Measurements from ENCODE around the gene HS3ST3A1. TPM values are rescaled to one million over a fixed set of nuclear protein-coding genes. Genes with fewer than 3 reads are reported as not detected.
"Not testable (repeated sequence)": the region's sequence is repeated elsewhere in the genome, so short reads cannot be mapped to it uniquely, and the experiment has no call there.

Gene HS3ST3A1
- total RNA-seq, 2 experiments from 2014 or later = 0.22 to 1.2 TPM

DNA sequence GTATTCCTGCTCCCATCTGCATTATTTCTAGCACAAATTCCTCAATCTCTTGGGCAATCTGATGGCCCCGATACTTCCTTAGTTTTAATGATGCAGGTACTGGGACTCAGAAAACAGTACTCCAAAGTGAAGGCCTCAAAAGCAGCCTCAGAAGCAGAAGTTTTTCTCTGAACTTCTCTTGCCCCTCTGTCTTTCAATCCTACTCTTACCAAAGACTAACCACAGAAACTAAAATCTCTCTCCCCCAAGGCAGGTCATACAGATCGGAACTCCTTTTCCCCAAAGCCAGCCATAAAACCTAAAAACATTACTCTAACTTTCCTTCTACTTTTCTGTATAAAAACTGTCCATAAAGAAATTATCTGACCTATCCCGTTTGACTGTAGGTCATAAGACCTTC lies 103.5 kb downstream of the HS3ST3A1 start:
- H3K27me3 Mint-ChIP-seq = no peaks in the 10 kb centered on the region
- ChIA-PET CTCF (no interaction called here), POLR2A (no interaction called here)

DNA sequence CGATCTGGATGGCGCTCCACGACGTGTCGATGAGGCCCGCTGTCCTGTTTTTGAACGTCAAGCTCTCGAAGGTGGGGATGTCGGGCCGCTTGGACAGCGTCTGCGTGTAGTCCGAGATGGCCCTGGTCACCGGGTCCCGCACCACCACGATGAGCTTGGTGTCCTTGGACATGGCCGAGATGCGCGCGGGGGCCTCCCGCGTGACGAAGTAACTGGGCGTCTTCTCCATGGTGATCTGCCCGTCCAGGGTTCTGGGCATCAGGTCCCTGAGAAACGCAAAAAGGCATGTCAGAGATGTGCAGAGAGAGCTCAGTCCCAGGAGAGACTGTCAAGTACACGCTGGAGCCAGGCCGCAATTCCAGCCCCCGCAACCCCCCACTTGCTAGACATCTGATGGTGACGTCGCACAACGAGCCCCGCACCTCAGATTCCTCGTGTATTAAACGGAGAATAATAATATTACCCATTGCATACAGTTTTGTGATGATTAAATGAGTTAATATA lies 105.1 kb downstream of the HS3ST3A1 start:
- H3K27me3 ChIP-seq (ENCODE audit: control insufficient read depth in 1 of 2, insufficient read depth in 2 of 2, low read length in 2 of 2); POLR2A ChIA-PET; H3K9me3 Mint-ChIP-seq; H3K9me3 ChIP-seq (ENCODE audit: control insufficient read depth in 1 of 2, insufficient read depth in 1 of 2, low read length in 2 of 2); H3K36me3 Mint-ChIP-seq (ENCODE audit: low read depth); DNase-seq; ATAC-seq (ENCODE audit: poor library complexity); H3K27ac Mint-ChIP-seq; H3K4me1 Mint-ChIP-seq (ENCODE audit: low read depth); H3K4me3 Mint-ChIP-seq; H3K4me1 ChIP-seq (ENCODE audit: insufficient read depth, low read length); H3K4me3 ChIP-seq (ENCODE audit: low read length); H3K27ac ChIP-seq (ENCODE audit: low read depth in 1 of 2, low read length in 2 of 2); H3K27me3 Mint-ChIP-seq; CTCF ChIA-PET; H3K36me3 ChIP-seq (ENCODE audit: insufficient read depth, low read length); intact Hi-C loops (cut with DNase I, micrococcal nuclease): not testable (repeated sequence)

More for the DNA sequence above, 103.5 kb downstream of the HS3ST3A1 start:
- Histone ChIP-seq H3K4me3 (ENCODE audit: low read length) (no peak overlapping the region), H3K4me1 (ENCODE audit: insufficient read depth, low read length) (no peaks in the 10 kb centered on the region), H3K27ac (ENCODE audit: low read depth in 1 of 2, low read length in 2 of 2) (no peak overlapping the region), H3K27me3 (ENCODE audit: control insufficient read depth in 1 of 2, insufficient read depth in 2 of 2, low read length in 2 of 2) (no peaks in the 10 kb centered on the region), H3K36me3 (ENCODE audit: insufficient read depth, low read length) (no peaks in the 10 kb centered on the region), H3K9me3 (ENCODE audit: control insufficient read depth in 1 of 2, insufficient read depth in 1 of 2, low read length in 2 of 2) (peaks cover 0 to 3% of the 10 kb centered on the region in 2 experiments)
- Mint-ChIP-seq H3K36me3 (ENCODE audit: low read depth) (no peaks in the 10 kb centered on the region), H3K9me3 (no peaks in the 10 kb centered on the region), H3K4me1 (ENCODE audit: low read depth) (no peaks in the 10 kb centered on the region), H3K4me3 (no peak overlapping the region), H3K27ac (no peak overlapping the region)
- no peak for DNase-seq
- no peak for ATAC-seq (ENCODE audit: poor library complexity)
- intact Hi-C loops (cut with DNase I, micrococcal nuclease) = no loop called here
- TF ChIP-seq, protein P1, sequence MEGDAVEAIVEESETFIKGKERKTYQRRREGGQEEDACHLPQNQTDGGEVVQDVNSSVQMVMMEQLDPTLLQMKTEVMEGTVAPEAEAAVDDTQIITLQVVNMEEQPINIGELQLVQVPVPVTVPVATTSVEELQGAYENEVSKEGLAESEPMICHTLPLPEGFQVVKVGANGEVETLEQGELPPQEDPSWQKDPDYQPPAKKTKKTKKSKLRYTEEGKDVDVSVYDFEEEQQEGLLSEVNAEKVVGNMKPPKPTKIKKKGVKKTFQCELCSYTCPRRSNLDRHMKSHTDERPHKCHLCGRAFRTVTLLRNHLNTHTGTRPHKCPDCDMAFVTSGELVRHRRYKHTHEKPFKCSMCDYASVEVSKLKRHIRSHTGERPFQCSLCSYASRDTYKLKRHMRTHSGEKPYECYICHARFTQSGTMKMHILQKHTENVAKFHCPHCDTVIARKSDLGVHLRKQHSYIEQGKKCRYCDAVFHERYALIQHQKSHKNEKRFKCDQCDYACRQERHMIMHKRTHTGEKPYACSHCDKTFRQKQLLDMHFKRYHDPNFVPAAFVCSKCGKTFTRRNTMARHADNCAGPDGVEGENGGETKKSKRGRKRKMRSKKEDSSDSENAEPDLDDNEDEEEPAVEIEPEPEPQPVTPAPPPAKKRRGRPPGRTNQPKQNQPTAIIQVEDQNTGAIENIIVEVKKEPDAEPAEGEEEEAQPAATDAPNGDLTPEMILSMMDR (IDR thresholded peaks at IDR 0.05) = no peak

DNA sequence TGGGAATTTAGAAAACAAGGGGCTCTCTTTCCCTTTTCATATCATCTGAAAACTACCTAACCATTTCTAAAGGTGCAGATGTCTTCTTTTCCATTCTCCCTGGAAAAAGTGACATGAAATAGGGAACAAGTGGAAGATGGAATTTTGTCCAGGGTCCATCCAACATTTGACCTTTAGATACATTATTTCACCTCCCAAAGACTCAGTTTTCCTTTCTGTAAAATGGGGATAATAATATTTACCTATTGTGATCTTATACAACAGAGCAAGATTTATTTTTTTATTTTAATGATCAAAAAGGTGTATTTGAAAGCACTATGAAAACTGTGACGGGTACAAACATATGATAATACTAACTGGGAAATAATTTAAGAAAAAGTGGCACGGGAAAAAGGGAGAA lies 106.3 kb downstream of the HS3ST3A1 start:
- ATAC-seq (ENCODE audit: poor library complexity) = no peak
- Mint-ChIP-seq H3K4me3 (no peak overlapping the region), H3K27ac (no peak overlapping the region), H3K9me3 (no peaks in the 10 kb centered on the region), H3K27me3 (no peaks in the 10 kb centered on the region), H3K36me3 (ENCODE audit: low read depth) (no peaks in the 10 kb centered on the region), H3K4me1 (ENCODE audit: low read depth) (no peaks in the 10 kb centered on the region)
- ChIA-PET POLR2A (no interaction called here), CTCF (no interaction called here)
- peaks cover 0 to 3% of the 10 kb centered on the region in 2 experiments for H3K9me3 ChIP-seq (ENCODE audit: control insufficient read depth in 1 of 2, insufficient read depth in 1 of 2, low read length in 2 of 2)
- H3K36me3 ChIP-seq (ENCODE audit: insufficient read depth, low read length) = no peaks in the 10 kb centered on the region
- H3K4me3 ChIP-seq (ENCODE audit: low read length) = no peak overlapping the region
- H3K4me1 ChIP-seq (ENCODE audit: insufficient read depth, low read length) = no peaks in the 10 kb centered on the region
- TF ChIP-seq, protein P1 (IDR thresholded peaks at IDR 0.05) = no peak
- DNase-seq = no peak
- H3K27ac ChIP-seq (ENCODE audit: low read depth in 1 of 2, low read length in 2 of 2) = no peak overlapping the region
- no peaks in the 10 kb centered on the region for H3K27me3 ChIP-seq (ENCODE audit: control insufficient read depth in 1 of 2, insufficient read depth in 2 of 2, low read length in 2 of 2)
- intact Hi-C loops (cut with DNase I, micrococcal nuclease) = no loop called here

GRCh38 chr17:13492737-13493122 lies 109.0 kb downstream of the HS3ST3A1 start:
- Histone ChIP-seq H3K9me3 (ENCODE audit: control insufficient read depth in 1 of 2, insufficient read depth in 1 of 2, low read length in 2 of 2) (peaks cover 0 to 3% of the 10 kb centered on the region in 2 experiments), H3K4me1 (ENCODE audit: insufficient read depth, low read length) (no peaks in the 10 kb centered on the region), H3K27me3 (ENCODE audit: control insufficient read depth in 1 of 2, insufficient read depth in 2 of 2, low read length in 2 of 2) (no peaks in the 10 kb centered on the region), H3K4me3 (ENCODE audit: low read length) (no peak overlapping the region), H3K27ac (ENCODE audit: low read depth in 1 of 2, low read length in 2 of 2) (no peak overlapping the region), H3K36me3 (ENCODE audit: insufficient read depth, low read length) (no peaks in the 10 kb centered on the region)
- intact Hi-C loops (cut with DNase I, micrococcal nuclease) = no loop called here
- TF ChIP-seq, protein P1 (IDR thresholded peaks at IDR 0.05) = no peak
- H3K4me1 Mint-ChIP-seq (ENCODE audit: low read depth) = no peaks in the 10 kb centered on the region
- CTCF ChIA-PET = interaction anchor here (0.7 kb wide), 1 partner anchor 18 kb away, joined by 3 read pairs; no protein-coding TSS in a partner anchor
- H3K27ac Mint-ChIP-seq = no peak overlapping the region
- no peak overlapping the region for H3K4me3 Mint-ChIP-seq
- POLR2A ChIA-PET = no interaction called here
- ATAC-seq (ENCODE audit: poor library complexity) = no peak
- no peak for DNase-seq
- H3K27me3 Mint-ChIP-seq = no peaks in the 10 kb centered on the region
- no peaks in the 10 kb centered on the region for H3K36me3 Mint-ChIP-seq (ENCODE audit: low read depth)
- H3K9me3 Mint-ChIP-seq = no peaks in the 10 kb centered on the region
